GOT3 (cell line): Measurements from ENCODE around the gene COX19.
"Not testable (repeated sequence)": the region's sequence is repeated elsewhere in the genome, so short reads cannot be mapped to it uniquely, and the experiment has no call there.

Source experiments
- DNase-seq: peaks from one replicate; lab custom pipeline; 2025; ENCODE audit warnings: mixed read lengths; lab: John Stamatoyannopoulos, UW

Gene COX19

GRCh38 chr7:944744-945143 lies 30.6 kb downstream of the COX19 start:
- no peak for DNase-seq

- not testable (repeated sequence) for DNase-seq
Observed at GRCh38 chr7:943793-944192, 31.6 kb downstream of the COX19 start.

- DNase-seq: no peak
Observed at GRCh38 chr7:940599-941408, 34.5 kb downstream of the COX19 start.

- DNase-seq: no peak
Observed at GRCh38 chr7:939843-940242, 35.5 kb downstream of the COX19 start.

- no peak for DNase-seq
Observed at GRCh38 chr7:938546-939185, 36.7 kb downstream of the COX19 start.

GRCh38 chr7:937856-938484 lies 37.4 kb downstream of the COX19 start:
- no peak for DNase-seq

GRCh38 chr7:936386-937054 lies 38.8 kb downstream of the COX19 start:
- DNase-seq: no peak

GRCh38 chr7:935874-936385 lies 39.4 kb downstream of the COX19 start:
- no peak for DNase-seq

- no peak for DNase-seq
Observed at GRCh38 chr7:935164-935873, 40.0 kb downstream of the COX19 start.

GRCh38 chr7:934469-935163 lies 40.7 kb downstream of the COX19 start:
- DNase-seq: no peak

- DNase-seq: no peak
Observed at GRCh38 chr7:932651-932975, 42.7 kb downstream of the COX19 start.

GRCh38 chr7:931871-932650 lies 43.3 kb downstream of the COX19 start:
- DNase-seq: no peak

- DNase-seq: no peak
Observed at GRCh38 chr7:930975-931758, 44.2 kb downstream of the COX19 start.

- no peak for DNase-seq
Observed at GRCh38 chr7:929311-929711, 46.0 kb downstream of the COX19 start.

GRCh38 chr7:927031-927671 lies 48.2 kb downstream of the COX19 start:
- no peak for DNase-seq

- no peak for DNase-seq
Observed at GRCh38 chr7:926061-927030, 49.0 kb downstream of the COX19 start.

- DNase-seq: no peak
Observed at GRCh38 chr7:925601-926000, 49.7 kb downstream of the COX19 start.
